Measurements from ENCODE around the gene PODXL. TPM values are rescaled to one million over a fixed set of nuclear protein-coding genes. Genes with fewer than 3 reads are reported as not detected.

PODXL gene
- total RNA-seq, 1 experiment from 2014 or later: 37.5 TPM

GRCh38 chr7:131562941-131563340, 6.5 kb upstream of the PODXL start (continued):
- TF ChIP-seq, protein P1, sequence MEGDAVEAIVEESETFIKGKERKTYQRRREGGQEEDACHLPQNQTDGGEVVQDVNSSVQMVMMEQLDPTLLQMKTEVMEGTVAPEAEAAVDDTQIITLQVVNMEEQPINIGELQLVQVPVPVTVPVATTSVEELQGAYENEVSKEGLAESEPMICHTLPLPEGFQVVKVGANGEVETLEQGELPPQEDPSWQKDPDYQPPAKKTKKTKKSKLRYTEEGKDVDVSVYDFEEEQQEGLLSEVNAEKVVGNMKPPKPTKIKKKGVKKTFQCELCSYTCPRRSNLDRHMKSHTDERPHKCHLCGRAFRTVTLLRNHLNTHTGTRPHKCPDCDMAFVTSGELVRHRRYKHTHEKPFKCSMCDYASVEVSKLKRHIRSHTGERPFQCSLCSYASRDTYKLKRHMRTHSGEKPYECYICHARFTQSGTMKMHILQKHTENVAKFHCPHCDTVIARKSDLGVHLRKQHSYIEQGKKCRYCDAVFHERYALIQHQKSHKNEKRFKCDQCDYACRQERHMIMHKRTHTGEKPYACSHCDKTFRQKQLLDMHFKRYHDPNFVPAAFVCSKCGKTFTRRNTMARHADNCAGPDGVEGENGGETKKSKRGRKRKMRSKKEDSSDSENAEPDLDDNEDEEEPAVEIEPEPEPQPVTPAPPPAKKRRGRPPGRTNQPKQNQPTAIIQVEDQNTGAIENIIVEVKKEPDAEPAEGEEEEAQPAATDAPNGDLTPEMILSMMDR (IDR thresholded peaks at IDR 0.05 in 2 of 3, conservative IDR thresholded peaks at IDR 0.05 in 1 of 3; ENCODE audit: borderline replicate concordance in 1 of 3, insufficient read depth in 1 of 3, low read depth in 2 of 3, low read length in 2 of 3): no peak
- no peak for TF ChIP-seq ELF1 (IDR thresholded peaks at IDR 0.05; ENCODE audit: borderline replicate concordance, low read depth)

DNA sequence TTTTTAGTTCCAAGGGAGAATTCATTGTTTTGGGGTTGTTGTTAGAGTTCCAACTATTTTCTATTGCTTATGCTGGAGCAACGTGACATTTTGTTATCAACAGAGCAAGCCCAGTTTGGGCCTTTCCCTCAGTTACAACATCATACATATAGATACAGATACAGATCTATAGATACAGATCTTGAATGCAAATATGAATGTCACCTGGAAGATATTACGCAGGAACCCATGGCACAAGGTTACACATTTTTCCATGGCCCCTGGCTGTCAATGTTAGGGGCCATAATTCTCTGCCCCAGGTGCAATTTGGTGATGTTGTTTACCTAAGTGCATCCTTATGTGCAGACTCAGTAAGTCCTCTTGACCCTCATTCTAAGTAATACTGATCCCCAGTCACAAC, 3.6 kb upstream of the PODXL start:
- Histone ChIP-seq H3K4me3 (replicated peaks in 1 of 2; ENCODE audit: low read depth in 1 of 2, low read length in 2 of 2) (no peak overlapping the region), H3K27ac (ENCODE audit: low read depth, low read length) (no peak overlapping the region), H3K79me2 (ENCODE audit: insufficient read depth, low read length) (peaks cover 7% of the 10 kb centered on the region; the same call in 1 of the 2 replicates), H3K36me3 (ENCODE audit: control insufficient read depth in 1 of 2, insufficient read depth in 2 of 2, low read length in 2 of 2) (no peaks in the 10 kb centered on the region), H3K4me1 (ENCODE audit: control insufficient read depth in 1 of 2, insufficient read depth in 2 of 2, low read length in 2 of 2) (peaks cover 8 to 21% of the 10 kb centered on the region in 2 experiments; a peak in 3 of 4 replicates), H2AFZ (ENCODE audit: low read depth, low read length, poor library complexity, severe bottlenecking) (no peak overlapping the region), H3K27me3 (ENCODE audit: insufficient read depth, low read length) (no peaks in the 10 kb centered on the region), H3K4me2 (ENCODE audit: low read length) (no peak overlapping the region), H4K20me1 (ENCODE audit: insufficient read depth) (no peaks in the 10 kb centered on the region), H3K9me2 (ENCODE audit: insufficient read depth) (no peaks in the 10 kb centered on the region), H3K9me3 (ENCODE audit: control insufficient read depth in 1 of 2, insufficient read depth in 1 of 2, low read depth in 1 of 2, low read length in 2 of 2) (no peaks in the 10 kb centered on the region), H3K9ac (ENCODE audit: low read length) (no peak overlapping the region)
- intact Hi-C loops (cut with micrococcal nuclease): no loop called here
- POLR2A ChIA-PET: no interaction called here
- ATAC-seq (no peak), DNase-seq (ENCODE audit: low read depth, low spot score) (no peak)
- no TSS peak for BruUV-seq (replicated peaks)
- RAD21 ChIA-PET (ENCODE audit: low non-redundant PET in 1 of 2, low total read pairs in 2 of 2, uncharacterized antibody in 2 of 2, unreplicated experiment in 2 of 2): no interaction called here
- CTCF ChIA-PET: no interaction called here
- no peak for TF ChIP-seq MAX (IDR thresholded peaks at IDR 0.05)
- no peak for TF ChIP-seq ATF3 (IDR thresholded peaks at IDR 0.05)
- no peak for TF ChIP-seq FOSL1 (IDR thresholded peaks at IDR 0.05; ENCODE audit: low read depth)
- TF ChIP-seq POLR2A (IDR thresholded peaks at IDR 0.05; ENCODE audit: borderline replicate concordance, extremely low read depth, insufficient read depth, insufficient read length): no peak
- TF ChIP-seq ZFX (IDR thresholded peaks at IDR 0.05): no peak
- TF ChIP-seq ELF1 (IDR thresholded peaks at IDR 0.05; ENCODE audit: borderline replicate concordance, low read depth): no peak
- no peak for TF ChIP-seq JUND (IDR thresholded peaks at IDR 0.05)
- no peak for TF ChIP-seq EGR1 (IDR thresholded peaks at IDR 0.05; ENCODE audit: low read depth)
- no peak for TF ChIP-seq POLR2AphosphoS5 (IDR thresholded peaks at IDR 0.05; ENCODE audit: low read depth, low read length)
- TF ChIP-seq SRF (IDR thresholded peaks at IDR 0.05; ENCODE audit: low read depth): no peak
- TF ChIP-seq SIN3A (IDR thresholded peaks at IDR 0.05; ENCODE audit: low read depth): no peak
- no peak for TF ChIP-seq CBX3 (IDR thresholded peaks at IDR 0.05; ENCODE audit: low read depth)
- TF ChIP-seq, protein P2, sequence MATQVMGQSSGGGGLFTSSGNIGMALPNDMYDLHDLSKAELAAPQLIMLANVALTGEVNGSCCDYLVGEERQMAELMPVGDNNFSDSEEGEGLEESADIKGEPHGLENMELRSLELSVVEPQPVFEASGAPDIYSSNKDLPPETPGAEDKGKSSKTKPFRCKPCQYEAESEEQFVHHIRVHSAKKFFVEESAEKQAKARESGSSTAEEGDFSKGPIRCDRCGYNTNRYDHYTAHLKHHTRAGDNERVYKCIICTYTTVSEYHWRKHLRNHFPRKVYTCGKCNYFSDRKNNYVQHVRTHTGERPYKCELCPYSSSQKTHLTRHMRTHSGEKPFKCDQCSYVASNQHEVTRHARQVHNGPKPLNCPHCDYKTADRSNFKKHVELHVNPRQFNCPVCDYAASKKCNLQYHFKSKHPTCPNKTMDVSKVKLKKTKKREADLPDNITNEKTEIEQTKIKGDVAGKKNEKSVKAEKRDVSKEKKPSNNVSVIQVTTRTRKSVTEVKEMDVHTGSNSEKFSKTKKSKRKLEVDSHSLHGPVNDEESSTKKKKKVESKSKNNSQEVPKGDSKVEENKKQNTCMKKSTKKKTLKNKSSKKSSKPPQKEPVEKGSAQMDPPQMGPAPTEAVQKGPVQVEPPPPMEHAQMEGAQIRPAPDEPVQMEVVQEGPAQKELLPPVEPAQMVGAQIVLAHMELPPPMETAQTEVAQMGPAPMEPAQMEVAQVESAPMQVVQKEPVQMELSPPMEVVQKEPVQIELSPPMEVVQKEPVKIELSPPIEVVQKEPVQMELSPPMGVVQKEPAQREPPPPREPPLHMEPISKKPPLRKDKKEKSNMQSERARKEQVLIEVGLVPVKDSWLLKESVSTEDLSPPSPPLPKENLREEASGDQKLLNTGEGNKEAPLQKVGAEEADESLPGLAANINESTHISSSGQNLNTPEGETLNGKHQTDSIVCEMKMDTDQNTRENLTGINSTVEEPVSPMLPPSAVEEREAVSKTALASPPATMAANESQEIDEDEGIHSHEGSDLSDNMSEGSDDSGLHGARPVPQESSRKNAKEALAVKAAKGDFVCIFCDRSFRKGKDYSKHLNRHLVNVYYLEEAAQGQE (IDR thresholded peaks at IDR 0.05; ENCODE audit: low read depth): no peak
- no peak for TF ChIP-seq TCF7L2 (IDR thresholded peaks at IDR 0.05; ENCODE audit: borderline replicate concordance, extremely low read depth, insufficient read depth, insufficient read length)
- TF ChIP-seq EZH2phosphoT487 (IDR thresholded peaks at IDR 0.05; ENCODE audit: borderline replicate concordance): no peak
- TF ChIP-seq SP1 (IDR thresholded peaks at IDR 0.05; ENCODE audit: low read depth): no peak
- no peak for TF ChIP-seq CEBPB (IDR thresholded peaks at IDR 0.05; ENCODE audit: low read depth)
- no peak for TF ChIP-seq ZNF274 (IDR thresholded peaks at IDR 0.05; ENCODE audit: low read depth, low read length)

Measured in HCT116 (cell line).